ENCODE data around the gene PRRG4. TPM values are rescaled to one million over a fixed set of nuclear protein-coding genes. Genes with fewer than 3 reads are reported as not detected.

Gene PRRG4
- total and polyA plus RNA-seq, 2 of the 4 experiments (the other 2 are of a cell fraction) = not detected

DNA sequence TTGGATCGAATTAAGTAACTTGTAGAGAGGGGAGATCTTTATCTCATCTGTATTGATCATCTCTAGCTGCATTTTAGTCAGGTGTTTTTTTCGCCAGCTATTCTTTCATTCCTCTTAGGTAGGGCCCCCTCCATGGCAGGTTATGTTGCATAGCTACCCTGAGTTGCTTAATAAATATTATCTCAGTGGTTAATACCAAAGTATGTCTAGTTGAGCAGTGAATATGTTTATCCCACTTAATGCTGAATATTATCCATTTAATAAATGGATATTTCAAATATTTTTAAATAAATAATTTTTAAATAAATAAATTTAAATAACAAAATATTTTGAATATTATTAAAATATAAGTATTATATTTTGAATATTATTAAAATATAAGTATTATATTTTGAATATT lies 9.6 kb downstream of the PRRG4 start:
- no peak overlapping the region for H3K4me3 ChIP-seq (ENCODE audit: insufficient read depth, low read depth, low read length)
- no peak overlapping the region for H3K9ac ChIP-seq (ENCODE audit: low read depth, low read length)
- no peak overlapping the region for H3K4me2 ChIP-seq (ENCODE audit: low read depth, low read length)
- BruUV-seq (replicated peaks) = no TSS peak
- H3K9me3 ChIP-seq (ENCODE audit: control insufficient read depth, insufficient read depth, low read length) = no peaks in the 10 kb centered on the region
- H4K20me1 ChIP-seq (ENCODE audit: insufficient read depth, low read length) = no peaks in the 10 kb centered on the region
- H2AK9ac ChIP-seq (replicated peaks; ENCODE audit: low read depth, low read length, poor library complexity) = no peak overlapping the region
- H4K5ac ChIP-seq (ENCODE audit: low read depth, low read length) = no peak overlapping the region
- H3K14ac ChIP-seq (replicated peaks; ENCODE audit: low read depth, low read length) = no peak overlapping the region
- no peak overlapping the region for H2AFZ ChIP-seq (replicated peaks; ENCODE audit: low read length, poor library complexity)
- intact Hi-C loops (cut with micrococcal nuclease) (no loop called here), dilution Hi-C loops (cut with HindIII; ENCODE audit: low sequenced_read_pairs, unreplicated experiment) (no loop called here), in situ Hi-C loops (cut with MboI; ENCODE audit: low sequenced_read_pairs) (loop anchor here (25.0 kb wide), 1 partner anchor 223 kb away; no protein-coding TSS in a partner anchor)
- H2BK15ac ChIP-seq (ENCODE audit: low read depth, low read length) = no peak overlapping the region
- ChIA-PET POLR2A (ENCODE audit: unreplicated experiment) (no interaction called here), CTCF (no interaction called here)
- H3K36me3 ChIP-seq (ENCODE audit: control insufficient read depth, insufficient read depth, low read length) = no peaks in the 10 kb centered on the region
- no peak overlapping the region for H3K4ac ChIP-seq (ENCODE audit: low read depth, low read length)
- no peak overlapping the region for H3K56ac ChIP-seq (ENCODE audit: extremely low read depth, insufficient read depth, low read length)
- H3K9me1 ChIP-seq (ENCODE audit: insufficient read depth, low read length) = no peaks in the 10 kb centered on the region
- no peak overlapping the region for H3K18ac ChIP-seq (ENCODE audit: low read depth, low read length)
- no peak overlapping the region for H2BK5ac ChIP-seq (ENCODE audit: low read depth, low read length, poor library complexity, severe bottlenecking)
- H3K4me1 ChIP-seq (ENCODE audit: control insufficient read depth, insufficient read depth, low read length) = no peaks in the 10 kb centered on the region
- no peak overlapping the region for H3K23ac ChIP-seq (ENCODE audit: low read depth, low read length)
- DNase-seq (no peak), ATAC-seq (ENCODE audit: low read depth) (no peak)
- no CpG with 5 or more reads among the region's 2 CpGs for WGBS, 2 experiments (ENCODE audit: extremely low coverage in 2 of 2, insufficient read length in 1 of 2)
- H4K8ac ChIP-seq (ENCODE audit: low read depth in 2 of 2, low read length in 2 of 2) = no peak overlapping the region
- no peaks in the 10 kb centered on the region for H3K79me1 ChIP-seq (ENCODE audit: low read depth in 1 of 2, low read length in 2 of 2)
- H3K27me3 ChIP-seq (ENCODE audit: control insufficient read depth, insufficient read depth, low read length) = peaks cover 3% of the 10 kb centered on the region; the same call in 1 of the 2 replicates
- H4K91ac ChIP-seq (ENCODE audit: insufficient read depth, low read depth, low read length) = no peak overlapping the region
- H3K27ac ChIP-seq (ENCODE audit: insufficient read depth, low read length) = no peak overlapping the region
- TF ChIP-seq MAFK (IDR thresholded peaks at IDR 0.05; ENCODE audit: low read depth, low read length) = no peak
- TF ChIP-seq BHLHE40 (IDR thresholded peaks at IDR 0.05; ENCODE audit: low read depth, low read length) = no peak
- TF ChIP-seq CHD1 (IDR thresholded peaks at IDR 0.05; ENCODE audit: low read depth, low read length) = no peak
- no peak for TF ChIP-seq POLR2A (IDR thresholded peaks at IDR 0.05; ENCODE audit: low read depth, low read length)
- TF ChIP-seq CEBPB (IDR thresholded peaks at IDR 0.05; ENCODE audit: low read depth, low read length) = no peak
- no peak for TF ChIP-seq FOS (IDR thresholded peaks at IDR 0.05; ENCODE audit: low read depth, low read length)
- TF ChIP-seq RAD21 (IDR thresholded peaks at IDR 0.05; ENCODE audit: low read length) = no peak
- TF ChIP-seq, protein P1, sequence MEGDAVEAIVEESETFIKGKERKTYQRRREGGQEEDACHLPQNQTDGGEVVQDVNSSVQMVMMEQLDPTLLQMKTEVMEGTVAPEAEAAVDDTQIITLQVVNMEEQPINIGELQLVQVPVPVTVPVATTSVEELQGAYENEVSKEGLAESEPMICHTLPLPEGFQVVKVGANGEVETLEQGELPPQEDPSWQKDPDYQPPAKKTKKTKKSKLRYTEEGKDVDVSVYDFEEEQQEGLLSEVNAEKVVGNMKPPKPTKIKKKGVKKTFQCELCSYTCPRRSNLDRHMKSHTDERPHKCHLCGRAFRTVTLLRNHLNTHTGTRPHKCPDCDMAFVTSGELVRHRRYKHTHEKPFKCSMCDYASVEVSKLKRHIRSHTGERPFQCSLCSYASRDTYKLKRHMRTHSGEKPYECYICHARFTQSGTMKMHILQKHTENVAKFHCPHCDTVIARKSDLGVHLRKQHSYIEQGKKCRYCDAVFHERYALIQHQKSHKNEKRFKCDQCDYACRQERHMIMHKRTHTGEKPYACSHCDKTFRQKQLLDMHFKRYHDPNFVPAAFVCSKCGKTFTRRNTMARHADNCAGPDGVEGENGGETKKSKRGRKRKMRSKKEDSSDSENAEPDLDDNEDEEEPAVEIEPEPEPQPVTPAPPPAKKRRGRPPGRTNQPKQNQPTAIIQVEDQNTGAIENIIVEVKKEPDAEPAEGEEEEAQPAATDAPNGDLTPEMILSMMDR (conservative IDR thresholded peaks at IDR 0.05; ENCODE audit: low read depth, low read length) = no peak
- no peak for TF ChIP-seq MAZ (IDR thresholded peaks at IDR 0.05; ENCODE audit: borderline replicate concordance, low read depth, low read length)
- H2BK20ac ChIP-seq (ENCODE audit: low read depth, low read length) = no peak overlapping the region
- H2AK5ac ChIP-seq (ENCODE audit: low read depth, low read length) = no peak overlapping the region
- no peak overlapping the region for H2BK120ac ChIP-seq (ENCODE audit: low read depth, low read length)

All from IMR-90 (cell line).